Ovary (tissue), 3 donors: Measurements from ENCODE around the gene TMX4.

Experiments used
- CTCF ChIP-seq, 3 donors: fragments of 450-650 bp in 2 of 3; fragments of 200-600 bp in 1 of 3; IDR thresholded peaks; one replicate each; pipeline versions ENCODE4 v1.5.1 to v1.8.0; 2016 to 2022; ENCODE audit warnings: antibody characterized with exemption in 3 of 3, mild to moderate bottlenecking in 1 of 3
- EP300 ChIP-seq: sonication (generic); formaldehyde crosslinking; IDR thresholded peaks from one replicate; pipeline ENCODE4 v1.6.1; 2017; ENCODE audit warnings: antibody characterized with exemption
- POLR2A ChIP-seq: fragments of 450-650 bp; IDR thresholded peaks from one replicate; pipeline ENCODE4 v1.6.1; 2017; ENCODE audit warnings: antibody characterized with exemption, mild to moderate bottlenecking, moderate library complexity
- donor health status: DM: no; HTN: no; CAD: no.

GRCh38 chr20:7990385-7990784 is 29.2 kb downstream of the TMX4 start:
- no peak for TF ChIP-seq CTCF (IDR thresholded peaks at IDR 0.05)
- no peak for TF ChIP-seq POLR2A
- TF ChIP-seq EP300 = no peak
